HepG2 (cell line): ENCODE data around the gene AGBL1. TPM values are rescaled to one million over a fixed set of nuclear protein-coding genes. Genes with fewer than 3 reads are reported as not detected.

Experiments used
- ATAC-seq: fragments of 200-7000 bp; cut with Tn5 transposase; 3 replicates; pipeline ENCODE4 v1.9.1; 2020; ENCODE audit warnings: mild to moderate bottlenecking, moderate library complexity
- BruUV-seq: library from RNA; stranded (reverse); fragments of 400-500 nt; replicated peaks from 2 replicates; lab custom pipeline; 2021; lab: Mats Ljungman, UMichigan
- CTCF ChIA-PET: fragments of 300-600 bp; formaldehyde crosslinking; extraction: SDS; loops from one replicate; lab custom pipeline; 2021; ENCODE audit warnings: low total read pairs, inconsistent platforms, low intra/inter-chr PET ratio; lab: Yijun Ruan, JAX
- POLR2A ChIA-PET: fragments of 350-600 bp; sonication (Branson Sonifier 250); formaldehyde crosslinking; loops from one replicate; lab custom pipeline; 2020; ENCODE audit warnings: antibody characterized with exemption, inconsistent platforms; lab: Yijun Ruan, JAX
- DNase-seq: peaks from one replicate; pipeline ENCODE4 v3.0.0-alpha.2; 2015; ENCODE audit warnings: low spot score
- FAIRE-seq: peaks from 3 replicates; lab custom pipeline; 2011; peaks lifted over from hg19 to GRCh38; lab: Jason Lieb, UNC
- H2AFZ ChIP-seq: one replicate; pipeline ENCODE4 v1.6.1; 2011; ENCODE audit warnings: low read length, inconsistent platforms
- H3K27ac ChIP-seq: fragments of 300-600 bp; 3 replicates; pipeline ENCODE4 v1.8.0; 2011; ENCODE audit warnings: mixed run types, mild to moderate bottlenecking, mixed read lengths, low read length, inconsistent platforms; ENCODE audit not compliant: insufficient read depth; ENCODE audit errors: extremely low read length
- H3K27me3 ChIP-seq, 2 experiments: fragments of 200-600 bp in 1 of 2; 2 replicates in 1 of 2; 3 replicates in 1 of 2; pipeline versions ENCODE4 v1.6.0 to v1.8.0; 2011; ENCODE audit warnings: low read length in 2 of 2, mild to moderate bottlenecking in 2 of 2, moderate library complexity in 2 of 2, inconsistent platforms in 1 of 2; ENCODE audit not compliant: insufficient read depth in 2 of 2, control insufficient read depth in 1 of 2
- H3K36me3 ChIP-seq, 2 experiments: fragments of 200-600 bp in 1 of 2; replicated peaks in 1 of 2; 2 replicates in 1 of 2; 3 replicates in 1 of 2; pipeline versions ENCODE4 v1.5.1 to v1.8.0; 2011; ENCODE audit warnings: low read length in 2 of 2, inconsistent platforms in 1 of 2; ENCODE audit not compliant: insufficient read depth in 2 of 2, control insufficient read depth in 1 of 2
- H3K4me1 ChIP-seq: 2 replicates; pipeline ENCODE4 v1.5.1; 2012; ENCODE audit warnings: low read length, inconsistent platforms; ENCODE audit not compliant: insufficient read depth
- H3K4me2 ChIP-seq: 2 replicates; pipeline ENCODE4 v1.6.0; 2011; ENCODE audit warnings: low read depth, low read length, inconsistent platforms
- H3K4me3 ChIP-seq, 3 experiments: fragments of 200-600 bp in 1 of 3; sonication (generic), shearing (Covaris generic) in 1 of 3; replicated peaks in 1 of 3; 2 replicates each; pipeline ENCODE4 v1.5.1; 2011 to 2016; ENCODE audit warnings: low read length in 3 of 3, inconsistent platforms in 2 of 3, low read depth in 2 of 3, mild to moderate bottlenecking in 2 of 3, control low read depth in 1 of 3, mixed read lengths in 1 of 3; ENCODE audit not compliant: insufficient read depth in 1 of 3
- H3K79me2 ChIP-seq: one replicate; pipeline ENCODE4 v1.6.1; 2011; ENCODE audit warnings: low read length, inconsistent platforms; ENCODE audit not compliant: insufficient read depth
- H3K9ac ChIP-seq: 2 replicates; pipeline ENCODE4 v1.6.0; 2011; ENCODE audit warnings: mild to moderate bottlenecking, low read depth, low read length, inconsistent platforms; ENCODE audit not compliant: insufficient read depth
- H3K9me3 ChIP-seq: 2 replicates; pipeline ENCODE4 v1.5.1; 2012; ENCODE audit warnings: mild to moderate bottlenecking, low read length
- H4K20me1 ChIP-seq: 2 replicates; pipeline ENCODE4 v1.6.0; 2011; ENCODE audit warnings: inconsistent platforms, mild to moderate bottlenecking, low read length, moderate library complexity; ENCODE audit not compliant: insufficient read depth
- ARID2 ChIP-seq: sonication (generic); formaldehyde crosslinking; IDR thresholded peaks from 2 replicates; pipeline ENCODE4 v1.8.1; 2022; ENCODE audit warnings: mild to moderate bottlenecking, missing genetic modification reagents, borderline replicate concordance
- ATF7-NPFF ChIP-seq: sonication (generic); formaldehyde crosslinking; IDR thresholded peaks from 2 replicates; pipeline ENCODE4 v1.8.1; 2023; ENCODE audit warnings: mild to moderate bottlenecking, low read depth, missing genetic modification reagents, moderate library complexity
- ERF ChIP-seq: IDR thresholded peaks from 2 replicates; pipeline ENCODE4 v1.6.1; 2018; ENCODE audit warnings: missing biosample characterization, missing genetic modification reagents
- GTF2F1 ChIP-seq: fragments of 150-350 bp; IDR thresholded peaks from 2 replicates; pipeline ENCODE4 v1.6.1; 2014; ENCODE audit warnings: low read length
- HNRNPH1 ChIP-seq: fragments of 200-400 bp; formaldehyde crosslinking; optimal IDR thresholded peaks from 2 replicates; pipeline ENCODE3; 2017; ENCODE audit warnings: mild to moderate bottlenecking, low read depth, low read length
- HNRNPLL ChIP-seq: fragments of 200-400 bp; formaldehyde crosslinking; IDR thresholded peaks from 2 replicates; pipeline ENCODE4 v1.6.1; 2017; ENCODE audit warnings: mild to moderate bottlenecking, low read depth, low read length; ENCODE audit not compliant: poor library complexity, severe bottlenecking
- MBD4 ChIP-seq: IDR thresholded peaks from 2 replicates; pipeline ENCODE4 v1.6.1; 2012; ENCODE audit warnings: low read length, inconsistent platforms, borderline replicate concordance
- TMF1 ChIP-seq: sonication (generic); formaldehyde crosslinking; IDR thresholded peaks from 2 replicates; pipeline ENCODE4 v1.8.1; 2022; ENCODE audit warnings: low read depth, missing genetic modification reagents
- TOE1 ChIP-seq: sonication (generic); formaldehyde crosslinking; IDR thresholded peaks from 2 replicates; pipeline ENCODE4 v1.4.0; 2020; ENCODE audit warnings: mild to moderate bottlenecking, missing genetic modification reagents
- ZBTB1 ChIP-seq: sonication (generic); formaldehyde crosslinking; IDR thresholded peaks from 2 replicates; pipeline ENCODE4 v1.4.0; 2020; ENCODE audit warnings: missing genetic modification reagents, borderline replicate concordance
- ZBTB21 ChIP-seq: sonication (generic); formaldehyde crosslinking; IDR thresholded peaks from 2 replicates; pipeline ENCODE4 v1.4.0; 2020; ENCODE audit warnings: missing genetic modification reagents
- ZNF879 ChIP-seq: sonication (generic); formaldehyde crosslinking; IDR thresholded peaks from 2 replicates; pipeline ENCODE4 v1.8.1; 2023; ENCODE audit warnings: missing genetic modification reagents
- WGBS: methylation state at CpG from one replicate; pipeline ENCODE4 v1.1.6; 2017; ENCODE audit warnings: low lambda C conversion rate; 5-methylcytosine and 5-hydroxymethylcytosine counted together
- in situ Hi-C: cut with HindIII; loops from 2 replicates; pipeline ENCODE4 v1.10.0; 2017; ENCODE audit warnings: low pct_unique_long_range_greater_than_20kb; ENCODE audit not compliant: extremely low pct_ligation_motif_present
- intact Hi-C: fragments of 100-400 bp; cut with micrococcal nuclease; formaldehyde crosslinking; loops from one replicate; pipeline ENCODE4 v1.10.0; 2022; ENCODE audit not compliant: unreplicated experiment
- polyA plus RNA-seq, 8 experiments: library from polyadenylated mRNA; depleted of rRNA in 3 of 8; stranded (reverse) in 7 of 8; unstranded in 1 of 8; fragments of >200 nt; fragmentation: Illumina TruSeq in 4 of 8; extraction: Trizol in 4 of 8; gene quantifications; 2 replicates each; pipeline versions ENCODE4 v1.2.1 to v1.2.3, GENCODE V29; 2011 to 2016; ENCODE audit warnings: low read depth in 4 of 8, missing spikeins in 1 of 8, mixed read lengths in 1 of 8; ENCODE audit not compliant: insufficient read depth in 1 of 8
- total RNA-seq, 5 experiments: library from RNA; depleted of rRNA; stranded (reverse); fragments of >200 nt; fragmentation: Illumina TruSeq; extraction: Trizol; gene quantifications; 2 replicates each; pipeline ENCODE4 v1.2.3, GENCODE V29; 2016; ENCODE audit warnings: low read depth in 1 of 5
- TF ChIP-seq, protein P1 (sequence below): IDR thresholded peaks from 2 replicates; pipeline ENCODE4 v1.6.1; 2016; ENCODE audit warnings: low read depth, control low read depth
- TF ChIP-seq, protein P2 (sequence below): sonication (generic); formaldehyde crosslinking; IDR thresholded peaks from 2 replicates; pipeline ENCODE4 v1.8.0; 2022; ENCODE audit warnings: mild to moderate bottlenecking, missing genetic modification reagents, moderate library complexity
- TF ChIP-seq, protein P3 (sequence below): sonication (generic); formaldehyde crosslinking; IDR thresholded peaks from 2 replicates; pipeline ENCODE4 v1.8.0; 2022; ENCODE audit warnings: missing genetic modification reagents, mild to moderate bottlenecking, borderline replicate concordance
- TF ChIP-seq, protein P4 (sequence below): sonication (generic); formaldehyde crosslinking; IDR thresholded peaks from 2 replicates; pipeline ENCODE4 v1.4.0; 2020; ENCODE audit warnings: mild to moderate bottlenecking, missing genetic modification reagents

The AGBL1 gene
- total and polyA plus RNA-seq, 2 of the 13 experiments (the other 11 are each of a cell fraction or from before 2014, with no cell fraction given) = 0.01 TPM; not detected in 1

DNA sequence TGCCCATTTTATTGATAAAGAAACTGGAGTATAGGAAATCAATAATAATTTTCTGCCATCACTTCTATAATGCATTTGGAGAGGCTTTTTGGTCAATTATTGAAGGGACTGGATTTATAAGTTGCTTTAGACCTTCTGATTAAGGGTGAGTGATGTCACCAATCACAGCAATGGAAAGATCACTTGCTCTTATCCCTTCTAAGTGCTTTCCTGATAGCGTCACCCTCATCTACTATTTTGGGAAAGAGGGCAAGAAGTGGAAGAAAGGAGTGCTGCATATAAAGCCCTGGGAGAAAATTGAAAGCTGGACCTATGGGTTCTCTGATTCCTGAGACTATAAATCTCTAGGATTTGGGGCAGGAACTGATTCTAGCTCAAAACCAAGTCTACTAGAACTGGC, 771.3 kb downstream of the AGBL1 start:
- CTCF ChIA-PET = no interaction called here
- no peak for ATAC-seq

DNA sequence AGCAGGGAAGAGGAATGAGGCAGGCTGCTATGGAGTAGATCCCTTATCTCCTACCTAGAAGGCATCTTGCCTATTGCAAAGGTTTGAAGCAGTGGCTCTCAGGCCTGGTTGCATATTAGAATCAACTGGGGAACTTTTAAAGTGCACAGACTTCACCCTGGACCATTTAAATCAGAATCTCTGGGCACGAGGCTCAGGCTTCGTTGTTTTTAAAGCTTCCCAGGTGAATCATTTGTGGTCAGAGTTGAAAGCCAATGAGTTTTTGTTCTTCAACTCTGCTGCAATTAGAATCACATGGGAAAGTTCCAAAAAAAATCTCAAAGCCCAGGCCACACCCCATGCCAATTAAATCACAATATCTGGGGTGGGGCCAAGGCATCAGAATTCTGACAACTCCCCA, 773.1 kb downstream of the AGBL1 start:
- no TSS peak for BruUV-seq
- Histone ChIP-seq H3K36me3 (no peaks in the 10 kb centered on the region), H3K9ac (no peak overlapping the region), H3K27me3 (no peaks in the 10 kb centered on the region), H2AFZ (no peak overlapping the region), H3K4me3 (no peak overlapping the region), H3K4me2 (no peak overlapping the region), H4K20me1 (no peaks in the 10 kb centered on the region), H3K4me1 (no peaks in the 10 kb centered on the region), H3K27ac (no peak overlapping the region), H3K79me2 (no peaks in the 10 kb centered on the region), H3K9me3 (peaks cover 91% of the 10 kb centered on the region)
- WGBS = 0% methylated on average over 2 of the region's 2 CpGs
- ATAC-seq (no peak), FAIRE-seq (no peak), DNase-seq (no peak)
- in situ Hi-C loops (no loop called here), intact Hi-C loops (no loop called here)
- ChIA-PET CTCF (no interaction called here), POLR2A (no interaction called here)
- TF ChIP-seq TOE1 (CRISPR knock-in tag) (no peak), ZNF879 (CRISPR knock-in tag) (no peak), ATF7-NPFF (CRISPR knock-in tag) (no peak), TMF1 (CRISPR knock-in tag) (no peak), ERF (CRISPR knock-in tag) (no peak), HNRNPH1 (no peak), ARID2 (CRISPR knock-in tag) (no peak), HNRNPLL (no peak)
- TF ChIP-seq, protein P1, sequence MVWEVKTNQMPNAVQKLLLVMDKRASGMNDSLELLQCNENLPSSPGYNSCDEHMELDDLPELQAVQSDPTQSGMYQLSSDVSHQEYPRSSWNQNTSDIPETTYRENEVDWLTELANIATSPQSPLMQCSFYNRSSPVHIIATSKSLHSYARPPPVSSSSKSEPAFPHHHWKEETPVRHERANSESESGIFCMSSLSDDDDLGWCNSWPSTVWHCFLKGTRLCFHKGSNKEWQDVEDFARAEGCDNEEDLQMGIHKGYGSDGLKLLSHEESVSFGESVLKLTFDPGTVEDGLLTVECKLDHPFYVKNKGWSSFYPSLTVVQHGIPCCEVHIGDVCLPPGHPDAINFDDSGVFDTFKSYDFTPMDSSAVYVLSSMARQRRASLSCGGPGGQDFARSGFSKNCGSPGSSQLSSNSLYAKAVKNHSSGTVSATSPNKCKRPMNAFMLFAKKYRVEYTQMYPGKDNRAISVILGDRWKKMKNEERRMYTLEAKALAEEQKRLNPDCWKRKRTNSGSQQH = no peak
- TF ChIP-seq, protein P2, sequence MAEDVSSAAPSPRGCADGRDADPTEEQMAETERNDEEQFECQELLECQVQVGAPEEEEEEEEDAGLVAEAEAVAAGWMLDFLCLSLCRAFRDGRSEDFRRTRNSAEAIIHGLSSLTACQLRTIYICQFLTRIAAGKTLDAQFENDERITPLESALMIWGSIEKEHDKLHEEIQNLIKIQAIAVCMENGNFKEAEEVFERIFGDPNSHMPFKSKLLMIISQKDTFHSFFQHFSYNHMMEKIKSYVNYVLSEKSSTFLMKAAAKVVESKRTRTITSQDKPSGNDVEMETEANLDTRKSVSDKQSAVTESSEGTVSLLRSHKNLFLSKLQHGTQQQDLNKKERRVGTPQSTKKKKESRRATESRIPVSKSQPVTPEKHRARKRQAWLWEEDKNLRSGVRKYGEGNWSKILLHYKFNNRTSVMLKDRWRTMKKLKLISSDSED (CRISPR knock-in tag) = no peak

More for the DNA sequence above, 771.3 kb downstream of the AGBL1 start:
- Histone ChIP-seq H3K4me2 (no peak overlapping the region), H3K9ac (no peak overlapping the region), H3K4me3 (no peak overlapping the region), H3K27me3 (no peaks in the 10 kb centered on the region), H3K79me2 (no peaks in the 10 kb centered on the region), H3K4me1 (no peaks in the 10 kb centered on the region), H3K9me3 (peaks cover 88% of the 10 kb centered on the region), H2AFZ (no peak overlapping the region), H3K27ac (no peak overlapping the region)
- FAIRE-seq (no peak), DNase-seq (no peak)
- BruUV-seq = no TSS peak
- POLR2A ChIA-PET = no interaction called here
- in situ Hi-C loops = no loop called here
- TF ChIP-seq ZBTB21 (no peak), MBD4 (no peak), ZBTB1 (CRISPR knock-in tag) (no peak), GTF2F1 (no peak)
- TF ChIP-seq, protein P3, sequence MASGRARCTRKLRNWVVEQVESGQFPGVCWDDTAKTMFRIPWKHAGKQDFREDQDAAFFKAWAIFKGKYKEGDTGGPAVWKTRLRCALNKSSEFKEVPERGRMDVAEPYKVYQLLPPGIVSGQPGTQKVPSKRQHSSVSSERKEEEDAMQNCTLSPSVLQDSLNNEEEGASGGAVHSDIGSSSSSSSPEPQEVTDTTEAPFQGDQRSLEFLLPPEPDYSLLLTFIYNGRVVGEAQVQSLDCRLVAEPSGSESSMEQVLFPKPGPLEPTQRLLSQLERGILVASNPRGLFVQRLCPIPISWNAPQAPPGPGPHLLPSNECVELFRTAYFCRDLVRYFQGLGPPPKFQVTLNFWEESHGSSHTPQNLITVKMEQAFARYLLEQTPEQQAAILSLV = no peak
- TF ChIP-seq, protein P4, sequence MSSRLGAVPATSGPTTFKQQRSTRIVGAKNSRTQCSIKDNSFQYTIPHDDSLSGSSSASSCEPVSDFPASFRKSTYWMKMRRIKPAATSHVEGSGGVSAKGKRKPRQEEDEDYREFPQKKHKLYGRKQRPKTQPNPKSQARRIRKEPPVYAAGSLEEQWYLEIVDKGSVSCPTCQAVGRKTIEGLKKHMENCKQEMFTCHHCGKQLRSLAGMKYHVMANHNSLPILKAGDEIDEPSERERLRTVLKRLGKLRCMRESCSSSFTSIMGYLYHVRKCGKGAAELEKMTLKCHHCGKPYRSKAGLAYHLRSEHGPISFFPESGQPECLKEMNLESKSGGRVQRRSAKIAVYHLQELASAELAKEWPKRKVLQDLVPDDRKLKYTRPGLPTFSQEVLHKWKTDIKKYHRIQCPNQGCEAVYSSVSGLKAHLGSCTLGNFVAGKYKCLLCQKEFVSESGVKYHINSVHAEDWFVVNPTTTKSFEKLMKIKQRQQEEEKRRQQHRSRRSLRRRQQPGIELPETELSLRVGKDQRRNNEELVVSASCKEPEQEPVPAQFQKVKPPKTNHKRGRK = no peak
- TF ChIP-seq, all 625 proteins: peak for 0
- WGBS = 0% methylated on average over 1 of the region's 1 CpG
- H4K20me1 ChIP-seq = no peaks in the 10 kb centered on the region
- intact Hi-C loops = no loop called here
- H3K36me3 ChIP-seq = no peaks in the 10 kb centered on the region
